PFSK-1 (cell line): ENCODE measurements around the gene ZNF740.
A peak's percentile ranks its signal among the peaks of the same experiment; 100 is the strongest.

ENCODE experiments used
- POLR2AphosphoS5 ChIP-seq: IDR thresholded peaks from 2 replicates; pipeline ENCODE4 v1.6.1; 2012; ENCODE audit warnings: low read depth, mild to moderate bottlenecking, control low read depth, low read length, moderate library complexity
- TAF1 ChIP-seq: IDR thresholded peaks from 2 replicates; pipeline ENCODE4 v1.6.1; 2012; ENCODE audit warnings: low read length, control low read depth, borderline replicate concordance; ENCODE audit not compliant: insufficient read depth

DNA sequence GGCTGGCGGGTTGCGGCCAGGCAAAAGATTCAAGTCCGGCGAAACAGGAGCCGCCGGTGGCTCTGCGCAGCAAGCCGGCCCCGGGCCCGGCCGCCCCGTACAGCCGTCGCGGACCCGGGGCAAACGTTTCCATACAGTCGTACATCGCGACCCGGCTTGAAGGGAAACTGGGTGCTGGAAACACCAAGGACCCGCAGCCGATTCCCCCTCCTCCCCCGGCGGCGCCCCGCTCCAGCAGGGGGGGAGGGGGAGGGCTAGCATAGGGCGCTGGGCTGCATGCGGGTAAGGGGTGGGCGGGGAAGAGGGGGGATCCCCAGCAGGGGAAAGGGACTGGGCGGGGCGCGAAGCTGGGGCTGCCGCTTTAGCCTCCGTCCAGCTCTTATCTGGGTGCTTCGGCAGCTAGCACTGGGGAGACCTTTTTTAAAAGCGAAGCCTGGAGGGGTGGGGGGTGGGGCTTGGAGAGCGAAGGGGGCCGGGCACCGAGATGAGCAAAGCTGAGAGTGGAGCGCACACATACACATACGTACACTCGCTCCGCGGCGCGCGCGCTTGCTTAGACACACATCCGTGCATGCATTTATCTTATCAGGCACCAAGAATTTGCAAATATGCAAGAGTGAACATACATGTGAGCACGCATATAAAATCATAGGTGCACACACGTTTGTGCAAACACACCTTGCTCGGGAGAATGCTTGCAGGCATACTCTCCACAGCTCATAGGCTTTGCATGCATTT is 39.6 kb downstream of the ZNF740 start:
- TF ChIP-seq POLR2AphosphoS5 (no peak), TAF1 (0 out of 2 replicates have a peak, but pooled peaks have one; percentile 11)
